IPS-20b (cell line): ENCODE data around the gene CUBN.

Experiments
- H3K27ac ChIP-seq: one replicate; pipeline ENCODE4 v1.5.1; 2013; ENCODE audit warnings: low read length
- H3K27me3 ChIP-seq: 2 replicates; pipeline ENCODE4 v1.6.1; 2013; ENCODE audit warnings: mild to moderate bottlenecking, low read length, inconsistent platforms; ENCODE audit not compliant: insufficient read depth
- H3K36me3 ChIP-seq: 2 replicates; pipeline ENCODE4 v1.6.1; 2013; ENCODE audit warnings: low read depth, mild to moderate bottlenecking, inconsistent platforms, low read length, moderate library complexity; ENCODE audit not compliant: insufficient read depth
- H3K4me1 ChIP-seq: 2 replicates; pipeline ENCODE4 v1.6.1; 2013; ENCODE audit warnings: mild to moderate bottlenecking, control low read depth, inconsistent platforms, low read length, moderate library complexity; ENCODE audit not compliant: insufficient read depth
- H3K4me3 ChIP-seq: 2 replicates; pipeline ENCODE4 v1.5.1; 2013; ENCODE audit warnings: mild to moderate bottlenecking, low read length, inconsistent platforms
- H3K9ac ChIP-seq: 2 replicates; pipeline ENCODE4 v1.6.1; 2013; ENCODE audit warnings: low read depth, mild to moderate bottlenecking, inconsistent platforms, low read length, moderate library complexity
- H3K9me3 ChIP-seq: 2 replicates; pipeline ENCODE4 v1.6.1; 2013; ENCODE audit warnings: mild to moderate bottlenecking, low read depth, low read length, inconsistent platforms; ENCODE audit not compliant: insufficient read depth

CUBN gene

DNA sequence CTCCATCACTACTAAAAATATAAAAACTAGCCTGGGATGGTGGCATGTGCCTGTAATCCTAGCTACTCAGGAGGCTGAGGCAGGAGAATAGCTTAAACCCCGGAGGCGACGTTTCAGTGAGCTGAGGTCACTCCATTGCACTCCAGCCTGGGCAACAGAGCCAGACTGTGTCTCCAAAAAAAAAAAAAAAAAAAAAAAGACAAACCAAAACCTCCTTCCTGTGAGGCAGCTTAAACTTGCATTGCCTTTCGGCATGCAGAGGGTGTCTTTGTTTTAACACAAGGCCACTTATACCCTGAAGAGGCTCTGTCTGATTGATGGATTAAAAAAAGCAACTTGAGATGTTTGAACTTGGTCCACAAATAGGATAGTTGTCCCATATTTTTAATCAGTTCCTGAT, 184.0 kb downstream of the CUBN start:
- Histone ChIP-seq H3K9ac (no peak overlapping the region), H3K27me3 (no peaks in the 10 kb centered on the region), H3K36me3 (no peaks in the 10 kb centered on the region), H3K9me3 (no peaks in the 10 kb centered on the region), H3K27ac (no peak overlapping the region), H3K4me3 (no peak overlapping the region), H3K4me1 (peaks cover 5% of the 10 kb centered on the region)

DNA sequence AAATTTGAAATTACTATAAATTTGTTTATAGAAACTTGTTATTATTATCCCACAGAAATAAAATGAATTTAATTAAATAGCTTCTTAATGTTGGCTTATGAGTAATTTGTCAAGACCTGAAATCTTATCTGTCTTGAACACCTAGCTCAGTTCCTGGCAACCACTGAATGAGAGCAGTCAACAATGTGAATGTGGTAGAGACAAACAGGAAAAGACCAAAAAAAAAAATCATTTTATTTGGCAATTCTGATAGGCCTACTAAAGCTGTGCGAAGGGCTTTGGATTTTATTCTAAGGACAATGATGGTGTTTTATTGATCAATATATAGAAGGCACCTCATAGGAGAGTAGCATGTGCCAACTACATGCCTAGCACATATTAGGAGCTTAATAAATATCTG, 184.6 kb downstream of the CUBN start:
- Histone ChIP-seq H3K36me3 (no peaks in the 10 kb centered on the region), H3K4me1 (0 out of 2 replicates have a peak, but pooled peaks cover 3% of the 10 kb centered on the region), H3K27me3 (no peaks in the 10 kb centered on the region), H3K27ac (no peak overlapping the region), H3K9ac (no peak overlapping the region), H3K9me3 (no peaks in the 10 kb centered on the region), H3K4me3 (no peak overlapping the region)

DNA sequence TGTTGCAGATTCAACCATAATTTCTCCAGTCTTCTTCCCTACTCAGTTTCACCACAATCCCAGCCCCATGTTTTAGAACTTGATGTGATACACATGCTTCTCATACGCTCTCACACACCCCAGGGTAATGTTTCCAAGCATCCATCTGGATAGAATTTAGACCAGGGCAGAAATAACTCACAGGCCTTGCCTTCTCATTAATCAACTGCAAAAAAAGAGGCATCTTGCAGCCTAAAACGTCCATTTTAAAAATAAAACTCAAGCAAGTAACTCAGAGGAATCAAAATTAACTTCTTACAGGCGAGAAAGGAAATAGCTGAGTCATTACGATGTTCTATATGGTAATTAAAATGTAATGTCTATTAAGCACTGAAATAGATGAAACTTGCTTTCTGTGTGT, 185.2 kb downstream of the CUBN start:
- H3K9me3 ChIP-seq = no peaks in the 10 kb centered on the region
- no peaks in the 10 kb centered on the region for H3K36me3 ChIP-seq
- H3K27me3 ChIP-seq = no peaks in the 10 kb centered on the region
- peak overlapping the region; percentile 7; the same call in 1 of the 2 replicates for H3K9ac ChIP-seq
- 0 out of 2 replicates have a peak, but pooled peaks cover 3% of the 10 kb centered on the region for H3K4me1 ChIP-seq
- H3K27ac ChIP-seq = no peak overlapping the region
- no peak overlapping the region for H3K4me3 ChIP-seq

DNA sequence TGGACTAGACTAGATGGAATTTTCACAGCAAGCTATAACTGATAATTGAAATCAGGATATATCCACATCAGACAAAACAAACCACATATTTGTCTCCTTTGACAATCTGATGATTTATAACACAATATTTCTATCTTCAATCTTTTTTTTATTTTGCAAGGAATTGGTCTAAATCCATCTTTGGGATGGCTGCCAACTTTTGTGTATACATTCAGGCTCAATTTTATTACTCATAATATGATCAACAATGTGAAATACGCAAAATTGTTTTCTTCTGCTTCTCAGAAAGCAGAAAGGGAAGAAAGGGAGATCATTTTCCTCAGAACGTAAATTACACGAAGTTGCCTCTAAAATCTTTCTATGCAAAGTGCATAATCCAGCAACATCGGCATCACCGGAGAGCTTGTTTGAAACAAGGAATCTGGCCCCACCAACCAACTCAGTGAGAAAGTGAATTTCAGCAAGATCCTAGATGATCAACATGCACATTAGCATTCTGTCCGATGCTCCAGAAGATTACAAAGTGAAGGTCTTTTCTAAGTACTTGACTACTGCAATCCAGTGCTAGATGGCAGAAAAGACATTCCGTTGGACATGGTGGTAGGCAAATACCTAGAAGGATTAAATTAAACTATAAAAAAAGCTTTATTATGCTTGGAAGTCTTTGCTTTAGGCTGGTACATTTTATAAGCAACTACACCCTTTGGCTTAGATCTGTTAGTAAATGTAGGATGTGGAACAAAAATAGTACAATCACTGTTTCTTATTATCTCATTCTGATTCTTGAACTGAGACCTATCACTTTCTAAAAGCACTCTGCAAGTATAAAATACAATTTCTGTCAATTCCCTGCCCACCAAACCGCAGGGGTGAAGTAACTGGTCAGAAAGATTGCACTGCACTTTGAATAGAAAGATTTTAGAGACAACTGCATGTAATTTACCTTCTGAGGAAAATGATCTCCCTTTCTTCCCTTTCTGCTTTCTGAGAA, 186.0 kb downstream of the CUBN start:
- Histone ChIP-seq H3K27ac (no peak overlapping the region), H3K36me3 (no peaks in the 10 kb centered on the region), H3K4me1 (0 out of 2 replicates have a peak, but pooled peaks cover 3% of the 10 kb centered on the region), H3K27me3 (no peaks in the 10 kb centered on the region), H3K9ac (no peak overlapping the region), H3K9me3 (no peaks in the 10 kb centered on the region), H3K4me3 (no peak overlapping the region)

DNA sequence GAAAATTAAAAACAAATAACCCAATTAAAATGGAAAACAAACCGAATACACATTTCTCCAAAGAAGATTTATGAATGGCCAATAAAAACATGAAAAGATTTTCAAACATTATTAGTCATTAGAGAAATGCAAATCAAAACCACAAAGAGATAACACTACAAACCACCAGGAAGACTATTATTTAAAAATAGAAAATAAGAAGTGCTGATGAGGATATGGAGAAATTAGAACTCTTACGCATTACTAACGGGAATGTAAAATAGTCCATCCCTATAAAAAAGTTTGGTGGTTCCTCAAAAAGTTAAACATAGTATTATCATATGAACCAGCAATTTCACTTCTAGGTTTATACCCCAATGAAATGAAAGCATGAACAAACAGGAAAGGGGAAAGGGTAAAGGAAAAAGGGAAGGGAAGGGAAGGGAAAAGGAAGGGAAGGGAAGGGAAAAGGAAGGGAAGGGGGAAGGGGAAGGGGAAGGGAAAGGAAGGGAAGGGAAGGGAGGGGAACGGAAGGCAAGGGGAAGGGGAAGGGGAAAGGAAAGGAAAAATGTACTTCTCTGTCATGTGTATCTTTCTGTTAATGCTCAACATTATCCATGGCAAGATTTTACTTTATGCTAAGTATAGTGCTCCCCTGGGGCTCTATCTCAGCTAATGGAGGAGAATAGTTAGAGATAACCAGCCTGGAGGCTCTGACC, 187.1 kb downstream of the CUBN start:
- H3K9ac ChIP-seq = no peak overlapping the region
- no peak overlapping the region for H3K27ac ChIP-seq

DNA sequence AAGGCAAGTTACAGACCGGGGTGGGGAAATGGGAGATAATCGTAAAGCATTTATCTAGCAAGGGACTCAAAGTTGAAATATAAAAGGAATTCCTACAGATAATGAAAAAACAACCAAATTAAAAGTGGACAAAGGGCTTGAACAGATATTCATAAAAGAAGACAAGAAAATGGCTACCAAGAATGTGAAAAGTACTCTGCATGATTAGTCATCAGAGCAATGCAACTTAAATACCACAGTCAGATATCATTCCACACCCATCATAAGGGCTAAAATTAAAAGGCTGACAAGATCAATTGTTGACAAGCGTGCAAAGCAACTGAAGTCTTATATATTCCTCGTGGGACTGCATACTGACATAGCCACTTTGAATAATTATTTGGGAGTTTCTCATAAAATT, 187.7 kb downstream of the CUBN start:
- Histone ChIP-seq H3K9ac (no peak overlapping the region), H3K36me3 (no peaks in the 10 kb centered on the region), H3K27ac (no peak overlapping the region), H3K4me1 (0 out of 2 replicates have a peak, but pooled peaks cover 3% of the 10 kb centered on the region), H3K27me3 (no peaks in the 10 kb centered on the region), H3K4me3 (no peak overlapping the region), H3K9me3 (no peaks in the 10 kb centered on the region)

More for the DNA sequence above, 187.1 kb downstream of the CUBN start:
- H3K27me3 ChIP-seq = no peaks in the 10 kb centered on the region
- no peaks in the 10 kb centered on the region for H3K9me3 ChIP-seq
- no peaks in the 10 kb centered on the region for H3K36me3 ChIP-seq
- 0 out of 2 replicates have a peak, but pooled peaks cover 3% of the 10 kb centered on the region for H3K4me1 ChIP-seq
- no peak overlapping the region for H3K4me3 ChIP-seq

DNA sequence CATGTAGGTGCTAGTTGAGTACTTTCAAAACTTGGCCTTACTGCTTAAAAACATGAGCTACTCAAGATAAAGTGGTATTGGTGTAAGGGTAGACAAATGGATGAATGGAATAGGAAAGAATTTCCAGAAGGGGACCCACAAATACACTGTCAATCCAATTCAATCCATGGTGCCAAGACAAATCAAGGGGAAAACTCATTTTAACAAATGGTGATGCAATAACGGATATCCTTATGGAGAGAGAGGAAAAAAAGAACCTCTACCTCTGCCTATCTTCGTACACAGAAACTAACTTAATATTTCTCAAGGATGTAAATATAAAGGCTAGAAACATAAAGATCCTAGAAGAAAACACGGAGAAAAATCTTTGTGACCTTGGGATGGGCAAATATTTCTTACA, 188.5 kb downstream of the CUBN start:
- Histone ChIP-seq H3K27me3 (no peaks in the 10 kb centered on the region), H3K9me3 (no peaks in the 10 kb centered on the region), H3K9ac (no peak overlapping the region), H3K36me3 (no peaks in the 10 kb centered on the region), H3K4me1 (0 out of 2 replicates have a peak, but pooled peaks cover 3% of the 10 kb centered on the region), H3K27ac (no peak overlapping the region), H3K4me3 (no peak overlapping the region)

DNA sequence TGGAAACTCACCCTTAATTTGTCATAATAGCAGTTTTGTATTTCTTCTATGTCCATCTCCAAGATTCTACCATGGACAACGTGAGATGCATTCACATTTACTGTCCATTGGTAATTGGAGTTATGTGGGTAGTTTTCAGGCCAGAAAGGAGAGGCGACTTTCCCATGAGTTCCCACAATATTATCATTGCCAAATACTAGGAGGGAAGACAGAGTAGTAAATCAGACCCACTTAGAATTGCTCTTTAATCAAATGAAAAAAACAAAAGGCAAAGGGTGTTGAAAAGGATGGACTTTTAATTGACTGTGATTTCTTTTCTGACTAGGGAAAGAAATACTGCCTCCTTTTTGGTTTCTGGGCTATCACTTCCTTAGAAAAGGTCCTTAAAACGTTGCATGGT, 190.7 kb downstream of the CUBN start:
- H3K4me1 ChIP-seq = no peaks in the 10 kb centered on the region
- no peak overlapping the region for H3K9ac ChIP-seq
- no peaks in the 10 kb centered on the region for H3K9me3 ChIP-seq
- no peak overlapping the region for H3K4me3 ChIP-seq
- H3K36me3 ChIP-seq = no peaks in the 10 kb centered on the region
- no peaks in the 10 kb centered on the region for H3K27me3 ChIP-seq
- no peak overlapping the region for H3K27ac ChIP-seq

DNA sequence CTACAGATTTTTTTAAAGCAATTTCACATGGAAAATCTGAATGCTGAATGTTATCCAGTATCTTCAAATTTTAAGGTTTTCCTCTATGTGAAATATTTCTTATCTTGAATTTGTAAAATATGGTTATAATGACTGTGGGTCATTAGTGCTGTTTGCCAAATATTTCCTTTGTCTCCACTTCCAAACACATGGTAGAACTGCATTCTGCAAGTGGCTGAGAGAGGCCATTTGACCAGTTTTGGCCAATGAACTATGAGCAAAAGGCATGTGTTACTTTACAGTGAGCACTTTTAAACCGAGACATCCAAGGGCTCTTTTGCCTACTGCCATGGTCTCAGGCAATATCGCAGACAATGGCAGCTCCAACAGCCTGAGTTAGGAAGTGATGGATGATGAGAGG, 195.2 kb downstream of the CUBN start:
- Histone ChIP-seq H3K4me3 (no peak overlapping the region), H3K9ac (no peak overlapping the region), H3K27me3 (no peaks in the 10 kb centered on the region), H3K4me1 (no peaks in the 10 kb centered on the region), H3K36me3 (no peaks in the 10 kb centered on the region), H3K27ac (no peak overlapping the region), H3K9me3 (no peaks in the 10 kb centered on the region)

DNA sequence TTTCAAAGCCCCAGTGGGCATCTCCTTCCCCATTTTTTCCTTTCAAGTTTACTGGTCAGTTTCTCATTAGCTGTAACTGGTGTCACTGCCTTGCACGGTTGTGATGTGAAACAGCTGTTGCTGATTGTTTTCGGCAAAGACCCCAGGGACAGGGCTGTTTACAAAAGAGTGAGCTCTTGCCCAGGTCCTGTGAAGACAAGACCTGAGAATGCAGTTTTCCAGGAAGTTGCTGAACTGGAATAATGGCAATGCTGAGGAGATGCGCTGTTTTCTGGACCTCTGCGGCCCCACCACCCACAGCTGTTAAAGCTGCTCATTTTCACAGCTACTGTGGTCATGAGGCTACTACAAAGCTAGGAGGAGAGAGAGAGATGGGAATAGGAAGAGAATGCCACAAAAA, 195.8 kb downstream of the CUBN start:
- no peak overlapping the region for H3K9ac ChIP-seq
- no peak overlapping the region for H3K27ac ChIP-seq
- no peaks in the 10 kb centered on the region for H3K9me3 ChIP-seq
- no peaks in the 10 kb centered on the region for H3K36me3 ChIP-seq
- H3K27me3 ChIP-seq = no peaks in the 10 kb centered on the region
- no peak overlapping the region for H3K4me3 ChIP-seq
- no peaks in the 10 kb centered on the region; the same call in 1 of the 2 replicates for H3K4me1 ChIP-seq

DNA sequence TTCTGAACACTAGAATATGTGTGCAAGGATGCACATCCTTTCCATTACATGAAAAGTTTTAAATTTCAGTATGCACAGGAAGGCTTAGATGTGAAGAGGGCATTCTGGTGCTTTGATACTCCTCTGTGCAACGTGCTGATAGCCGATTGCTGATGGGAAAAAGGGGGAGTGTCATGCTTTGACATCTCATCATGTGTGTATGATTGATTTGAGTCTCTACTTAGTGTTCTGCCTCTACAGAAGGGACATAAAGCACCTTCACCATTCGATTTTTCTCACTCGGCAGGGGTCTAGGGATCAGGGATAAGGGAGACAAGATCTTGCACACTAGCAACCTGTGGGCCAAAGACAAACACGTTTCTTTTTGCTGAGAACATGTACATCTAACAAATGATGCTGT, 197.7 kb downstream of the CUBN start:
- no peaks in the 10 kb centered on the region; the same call in 1 of the 2 replicates for H3K4me1 ChIP-seq
- H3K9ac ChIP-seq = no peak overlapping the region
- no peak overlapping the region for H3K4me3 ChIP-seq
- H3K27me3 ChIP-seq = no peaks in the 10 kb centered on the region
- no peaks in the 10 kb centered on the region for H3K9me3 ChIP-seq
- H3K36me3 ChIP-seq = no peaks in the 10 kb centered on the region
- no peak overlapping the region for H3K27ac ChIP-seq
